ENCODE data around the gene SYT9.

The SYT9 gene

GRCh38 chr11:7414973-7415817 is 163.5 kb downstream of the SYT9 start:
- H3K9me3 ChIP-seq (ENCODE audit: control insufficient read depth, insufficient read depth, low read depth, low read length), result no peaks in the 10 kb centered on the region
- TF ChIP-seq ZNF211 (tag by site-specific recombination; IDR thresholded peaks at IDR 0.05; ENCODE audit: low read depth) (no peak), ZFHX2 (tag by site-specific recombination; conservative IDR thresholded peaks at IDR 0.05) (peak; percentile 62), EGR2 (tag by site-specific recombination; IDR thresholded peaks at IDR 0.05; ENCODE audit: low read depth) (peak; percentile 68)
- H3K27ac ChIP-seq (ENCODE audit: extremely low read depth, low read depth, low read length), result no peak overlapping the region
- POLR2A ChIA-PET, result no interaction called here
- peaks cover 3% of the 10 kb centered on the region; the same call in 1 of the 2 replicates for H3K4me1 ChIP-seq (ENCODE audit: control insufficient read depth, insufficient read depth, low read length)
- H3K4me3 ChIP-seq (ENCODE audit: low read depth, low read length), result no peak overlapping the region
- H3K36me3 ChIP-seq (ENCODE audit: control insufficient read depth in 2 of 2, insufficient read depth in 1 of 2, low read length in 2 of 2), result peaks cover 0 to 18% of the 10 kb centered on the region in 2 experiments; a peak in 1 of 3 replicates
- CTCF ChIA-PET, result interaction anchor here (0.8 to 1.8 kb wide), 2 partner anchors 62 to 191 kb away, joined by 3 to 5 read pairs; no protein-coding TSS in a partner anchor

DNA sequence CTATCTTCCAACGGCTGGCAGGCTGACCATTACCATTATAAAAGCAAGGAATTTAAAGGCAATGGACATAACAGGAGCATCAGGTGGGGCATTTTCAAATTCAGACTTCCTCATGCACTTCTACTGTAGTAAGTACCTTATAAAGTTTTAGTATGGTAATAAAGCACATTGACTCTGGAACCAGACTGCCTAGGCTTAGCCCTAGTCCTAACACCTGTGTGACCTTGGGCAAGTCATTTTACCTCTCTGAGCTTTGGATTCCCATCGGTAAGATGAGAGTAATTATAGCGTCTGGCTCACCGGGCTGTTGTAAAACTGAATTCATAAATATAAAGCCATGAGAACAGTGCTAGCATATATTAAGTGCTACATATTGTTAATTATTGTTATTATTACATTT is 164.4 kb downstream of the SYT9 start:
- CTCF ChIA-PET, result interaction anchor here (0.6 to 0.9 kb wide), 2 partner anchors 146 to 650 kb away, joined by 3 to 5 read pairs; no protein-coding TSS in a partner anchor
- TF ChIP-seq SCRT2 (tag by site-specific recombination; IDR thresholded peaks at IDR 0.05) (no peak), ZNF626 (tag by site-specific recombination; IDR thresholded peaks at IDR 0.05) (no peak), ZNF558 (tag by site-specific recombination; IDR thresholded peaks at IDR 0.05) (no peak), HOXA7 (CRISPR knock-in tag; IDR thresholded peaks at IDR 0.05; ENCODE audit: borderline replicate concordance) (no peak), ZNF274 (IDR thresholded peaks at IDR 0.05; ENCODE audit: low read length) (no peak), ZNF274 (tag by site-specific recombination; IDR thresholded peaks at IDR 0.05; ENCODE audit: borderline replicate concordance) (no peak), ZNF24 (tag by site-specific recombination; IDR thresholded peaks at IDR 0.05) (no peak), ZNF341 (tag by site-specific recombination; IDR thresholded peaks at IDR 0.05; ENCODE audit: low read depth) (no peak), ZNF624 (tag by site-specific recombination; IDR thresholded peaks at IDR 0.05) (no peak), HOXC10 (CRISPR knock-in tag; IDR thresholded peaks at IDR 0.05) (no peak), ZNF394 (tag by site-specific recombination; IDR thresholded peaks at IDR 0.05; ENCODE audit: borderline replicate concordance) (no peak), ZNF561 (tag by site-specific recombination; IDR thresholded peaks at IDR 0.05; ENCODE audit: borderline replicate concordance) (no peak), ZNF768 (tag by site-specific recombination; IDR thresholded peaks at IDR 0.05) (no peak), ZNF843 (tag by site-specific recombination; IDR thresholded peaks at IDR 0.05) (no peak), ZNF521 (tag by site-specific recombination; IDR thresholded peaks at IDR 0.05) (no peak), ZNF837 (tag by site-specific recombination; IDR thresholded peaks at IDR 0.05) (no peak)
- TF ChIP-seq, protein P1, sequence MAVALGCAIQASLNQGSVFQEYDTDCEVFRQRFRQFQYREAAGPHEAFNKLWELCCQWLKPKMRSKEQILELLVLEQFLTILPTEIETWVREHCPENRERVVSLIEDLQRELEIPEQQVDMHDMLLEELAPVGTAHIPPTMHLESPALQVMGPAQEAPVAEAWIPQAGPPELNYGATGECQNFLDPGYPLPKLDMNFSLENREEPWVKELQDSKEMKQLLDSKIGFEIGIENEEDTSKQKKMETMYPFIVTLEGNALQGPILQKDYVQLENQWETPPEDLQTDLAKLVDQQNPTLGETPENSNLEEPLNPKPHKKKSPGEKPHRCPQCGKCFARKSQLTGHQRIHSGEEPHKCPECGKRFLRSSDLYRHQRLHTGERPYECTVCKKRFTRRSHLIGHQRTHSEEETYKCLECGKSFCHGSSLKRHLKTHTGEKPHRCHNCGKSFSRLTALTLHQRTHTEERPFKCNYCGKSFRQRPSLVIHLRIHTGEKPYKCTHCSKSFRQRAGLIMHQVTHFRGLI (tag by site-specific recombination; IDR thresholded peaks at IDR 0.05), result no peak
- TF ChIP-seq, protein P2, sequence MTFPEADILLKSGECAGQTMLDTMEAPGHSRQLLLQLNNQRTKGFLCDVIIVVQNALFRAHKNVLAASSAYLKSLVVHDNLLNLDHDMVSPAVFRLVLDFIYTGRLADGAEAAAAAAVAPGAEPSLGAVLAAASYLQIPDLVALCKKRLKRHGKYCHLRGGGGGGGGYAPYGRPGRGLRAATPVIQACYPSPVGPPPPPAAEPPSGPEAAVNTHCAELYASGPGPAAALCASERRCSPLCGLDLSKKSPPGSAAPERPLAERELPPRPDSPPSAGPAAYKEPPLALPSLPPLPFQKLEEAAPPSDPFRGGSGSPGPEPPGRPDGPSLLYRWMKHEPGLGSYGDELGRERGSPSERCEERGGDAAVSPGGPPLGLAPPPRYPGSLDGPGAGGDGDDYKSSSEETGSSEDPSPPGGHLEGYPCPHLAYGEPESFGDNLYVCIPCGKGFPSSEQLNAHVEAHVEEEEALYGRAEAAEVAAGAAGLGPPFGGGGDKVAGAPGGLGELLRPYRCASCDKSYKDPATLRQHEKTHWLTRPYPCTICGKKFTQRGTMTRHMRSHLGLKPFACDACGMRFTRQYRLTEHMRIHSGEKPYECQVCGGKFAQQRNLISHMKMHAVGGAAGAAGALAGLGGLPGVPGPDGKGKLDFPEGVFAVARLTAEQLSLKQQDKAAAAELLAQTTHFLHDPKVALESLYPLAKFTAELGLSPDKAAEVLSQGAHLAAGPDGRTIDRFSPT (tag by site-specific recombination; IDR thresholded peaks at IDR 0.05), result no peak
- peaks cover 0 to 25% of the 10 kb centered on the region in 2 experiments; a peak in 1 of 3 replicates for H3K36me3 ChIP-seq (ENCODE audit: control insufficient read depth in 2 of 2, insufficient read depth in 1 of 2, low read length in 2 of 2)
- no peaks in the 10 kb centered on the region for H3K9me3 ChIP-seq (ENCODE audit: control insufficient read depth, insufficient read depth, low read depth, low read length)
- H3K4me1 ChIP-seq (ENCODE audit: control insufficient read depth, insufficient read depth, low read length), result peaks cover 3% of the 10 kb centered on the region; the same call in 1 of the 2 replicates
- POLR2A ChIA-PET, result no interaction called here
- no peak overlapping the region for H3K4me3 ChIP-seq (ENCODE audit: low read depth, low read length)
- H3K27ac ChIP-seq (ENCODE audit: extremely low read depth, low read depth, low read length), result no peak overlapping the region
